IMR-90 (cell line): Measurements from ENCODE around the gene HS6ST3.

Source experiments
- FOS ChIP-seq: fragments of 150-350 bp; IDR thresholded peaks from 2 replicates; pipeline ENCODE4 v1.6.1; 2016; ENCODE audit warnings: low read depth, low read length
- MAZ ChIP-seq: IDR thresholded peaks from 2 replicates; pipeline ENCODE4 v1.6.1; 2012; ENCODE audit warnings: low read depth, mild to moderate bottlenecking, low read length, improper control_type of control experiment, moderate library complexity, borderline replicate concordance
- MXI1 ChIP-seq: IDR thresholded peaks from 2 replicates; pipeline ENCODE4 v1.6.1; 2012; ENCODE audit warnings: low read depth, mild to moderate bottlenecking, low read length, moderate library complexity, borderline replicate concordance
- POLR2A ChIP-seq: IDR thresholded peaks from 2 replicates; pipeline ENCODE4 v1.6.1; 2012; ENCODE audit warnings: mild to moderate bottlenecking, low read depth, low read length
- RFX5 ChIP-seq: IDR thresholded peaks from 2 replicates; pipeline ENCODE4 v1.8.0; 2012; ENCODE audit warnings: low read depth, mild to moderate bottlenecking, low read length, moderate library complexity
- TF ChIP-seq, protein P1 (sequence below): fragments of 150-350 bp; IDR thresholded peaks from 2 replicates; pipeline ENCODE4 v1.6.1; 2017; ENCODE audit warnings: mild to moderate bottlenecking, antibody characterized with exemption, low read length, low read depth
- TF ChIP-seq, protein P2 (sequence below): conservative IDR thresholded peaks from 2 replicates; pipeline ENCODE4 v1.5.1; 2012; ENCODE audit warnings: mild to moderate bottlenecking, low read depth, low read length, improper control_type of control experiment
- TF ChIP-seq, protein P3 (sequence below): fragments of 150-350 bp; IDR thresholded peaks from 2 replicates; pipeline ENCODE4 v1.6.1; 2016; ENCODE audit warnings: low read depth, mild to moderate bottlenecking, low read length, moderate library complexity, borderline replicate concordance

DNA sequence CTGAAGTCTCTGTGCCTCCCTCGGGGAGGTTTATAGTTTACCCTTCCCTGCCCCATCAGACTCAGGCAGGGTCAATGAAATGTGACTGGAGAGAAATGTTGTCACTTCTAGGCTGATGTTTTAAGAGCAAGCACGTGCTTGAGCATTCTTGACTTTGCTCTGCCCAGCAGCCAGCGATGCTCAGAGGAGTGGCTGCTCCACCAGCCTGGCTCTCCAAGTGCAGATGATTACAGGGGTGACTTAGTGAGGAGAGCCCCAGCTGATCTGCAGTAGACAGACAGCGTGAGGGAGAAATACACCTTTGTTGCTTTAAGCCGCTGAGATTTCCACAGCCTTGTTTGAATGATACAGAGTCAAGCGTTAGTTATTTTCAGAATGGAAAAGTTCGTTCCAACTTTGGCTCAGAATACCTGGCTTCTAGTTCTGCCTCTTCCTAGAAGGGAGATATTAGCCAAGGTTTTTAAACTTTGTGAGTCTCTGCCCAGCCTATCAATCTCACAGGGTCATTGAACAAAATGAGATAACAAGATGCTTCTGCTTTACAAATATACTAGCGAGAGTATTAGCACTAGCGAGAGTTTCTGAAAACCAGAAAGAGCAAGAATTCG lies 760.7 kb downstream of the HS6ST3 start:
- TF ChIP-seq POLR2A (no peak), RFX5 (no peak), MXI1 (no peak), MAZ (no peak), FOS (no peak)
- TF ChIP-seq, protein P1, sequence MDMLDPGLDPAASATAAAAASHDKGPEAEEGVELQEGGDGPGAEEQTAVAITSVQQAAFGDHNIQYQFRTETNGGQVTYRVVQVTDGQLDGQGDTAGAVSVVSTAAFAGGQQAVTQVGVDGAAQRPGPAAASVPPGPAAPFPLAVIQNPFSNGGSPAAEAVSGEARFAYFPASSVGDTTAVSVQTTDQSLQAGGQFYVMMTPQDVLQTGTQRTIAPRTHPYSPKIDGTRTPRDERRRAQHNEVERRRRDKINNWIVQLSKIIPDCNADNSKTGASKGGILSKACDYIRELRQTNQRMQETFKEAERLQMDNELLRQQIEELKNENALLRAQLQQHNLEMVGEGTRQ, result no peak
- TF ChIP-seq, protein P2, sequence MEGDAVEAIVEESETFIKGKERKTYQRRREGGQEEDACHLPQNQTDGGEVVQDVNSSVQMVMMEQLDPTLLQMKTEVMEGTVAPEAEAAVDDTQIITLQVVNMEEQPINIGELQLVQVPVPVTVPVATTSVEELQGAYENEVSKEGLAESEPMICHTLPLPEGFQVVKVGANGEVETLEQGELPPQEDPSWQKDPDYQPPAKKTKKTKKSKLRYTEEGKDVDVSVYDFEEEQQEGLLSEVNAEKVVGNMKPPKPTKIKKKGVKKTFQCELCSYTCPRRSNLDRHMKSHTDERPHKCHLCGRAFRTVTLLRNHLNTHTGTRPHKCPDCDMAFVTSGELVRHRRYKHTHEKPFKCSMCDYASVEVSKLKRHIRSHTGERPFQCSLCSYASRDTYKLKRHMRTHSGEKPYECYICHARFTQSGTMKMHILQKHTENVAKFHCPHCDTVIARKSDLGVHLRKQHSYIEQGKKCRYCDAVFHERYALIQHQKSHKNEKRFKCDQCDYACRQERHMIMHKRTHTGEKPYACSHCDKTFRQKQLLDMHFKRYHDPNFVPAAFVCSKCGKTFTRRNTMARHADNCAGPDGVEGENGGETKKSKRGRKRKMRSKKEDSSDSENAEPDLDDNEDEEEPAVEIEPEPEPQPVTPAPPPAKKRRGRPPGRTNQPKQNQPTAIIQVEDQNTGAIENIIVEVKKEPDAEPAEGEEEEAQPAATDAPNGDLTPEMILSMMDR, result no peak
- TF ChIP-seq, protein P3, sequence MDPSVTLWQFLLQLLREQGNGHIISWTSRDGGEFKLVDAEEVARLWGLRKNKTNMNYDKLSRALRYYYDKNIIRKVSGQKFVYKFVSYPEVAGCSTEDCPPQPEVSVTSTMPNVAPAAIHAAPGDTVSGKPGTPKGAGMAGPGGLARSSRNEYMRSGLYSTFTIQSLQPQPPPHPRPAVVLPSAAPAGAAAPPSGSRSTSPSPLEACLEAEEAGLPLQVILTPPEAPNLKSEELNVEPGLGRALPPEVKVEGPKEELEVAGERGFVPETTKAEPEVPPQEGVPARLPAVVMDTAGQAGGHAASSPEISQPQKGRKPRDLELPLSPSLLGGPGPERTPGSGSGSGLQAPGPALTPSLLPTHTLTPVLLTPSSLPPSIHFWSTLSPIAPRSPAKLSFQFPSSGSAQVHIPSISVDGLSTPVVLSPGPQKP, result no peak
